Mucosa of rectum (tissue), 2 donors: ENCODE data around the gene KCTD5.
A peak's percentile ranks its signal among the peaks of the same experiment; 100 is the strongest.
"Not testable (repeated sequence)": the region's sequence is repeated elsewhere in the genome, so short reads cannot be mapped to it uniquely, and the experiment has no call there.

Source experiments
- H3K27ac ChIP-seq, 2 donors: one replicate each; pipeline ENCODE4 v1.7.0; 2013; ENCODE audit warnings: inconsistent platforms in 2 of 2, low read depth in 2 of 2, low read length in 2 of 2
- H3K27me3 ChIP-seq, 2 donors: one replicate each; pipeline ENCODE4 v1.7.0; 2013; ENCODE audit warnings: low read length in 2 of 2; ENCODE audit not compliant: control insufficient read depth in 2 of 2, insufficient read depth in 2 of 2
- H3K36me3 ChIP-seq, 2 donors: one replicate each; pipeline ENCODE4 v1.7.0; 2013; ENCODE audit warnings: low read length in 2 of 2; ENCODE audit not compliant: control insufficient read depth in 2 of 2, insufficient read depth in 2 of 2
- H3K4me1 ChIP-seq, 2 donors: one replicate each; pipeline ENCODE4 v1.7.0; 2013; ENCODE audit warnings: low read length in 2 of 2, mild to moderate bottlenecking in 1 of 2; ENCODE audit not compliant: control insufficient read depth in 2 of 2, insufficient read depth in 2 of 2
- H3K4me3 ChIP-seq, 2 donors: one replicate each; pipeline ENCODE4 v1.7.0; 2013; ENCODE audit warnings: low read length in 2 of 2
- H3K9ac ChIP-seq, 2 donors: one replicate each; pipeline ENCODE4 v1.7.0; 2013; ENCODE audit warnings: low read length in 2 of 2, low read depth in 1 of 2, mild to moderate bottlenecking in 1 of 2
- H3K9me3 ChIP-seq, 2 donors: one replicate each; pipeline ENCODE4 v1.7.0; 2013; ENCODE audit warnings: low read length in 2 of 2; ENCODE audit not compliant: control insufficient read depth in 2 of 2
- donor health status: healthy.
- donor health status: Normal muscosa, but diverticular disease.

The KCTD5 gene

DNA sequence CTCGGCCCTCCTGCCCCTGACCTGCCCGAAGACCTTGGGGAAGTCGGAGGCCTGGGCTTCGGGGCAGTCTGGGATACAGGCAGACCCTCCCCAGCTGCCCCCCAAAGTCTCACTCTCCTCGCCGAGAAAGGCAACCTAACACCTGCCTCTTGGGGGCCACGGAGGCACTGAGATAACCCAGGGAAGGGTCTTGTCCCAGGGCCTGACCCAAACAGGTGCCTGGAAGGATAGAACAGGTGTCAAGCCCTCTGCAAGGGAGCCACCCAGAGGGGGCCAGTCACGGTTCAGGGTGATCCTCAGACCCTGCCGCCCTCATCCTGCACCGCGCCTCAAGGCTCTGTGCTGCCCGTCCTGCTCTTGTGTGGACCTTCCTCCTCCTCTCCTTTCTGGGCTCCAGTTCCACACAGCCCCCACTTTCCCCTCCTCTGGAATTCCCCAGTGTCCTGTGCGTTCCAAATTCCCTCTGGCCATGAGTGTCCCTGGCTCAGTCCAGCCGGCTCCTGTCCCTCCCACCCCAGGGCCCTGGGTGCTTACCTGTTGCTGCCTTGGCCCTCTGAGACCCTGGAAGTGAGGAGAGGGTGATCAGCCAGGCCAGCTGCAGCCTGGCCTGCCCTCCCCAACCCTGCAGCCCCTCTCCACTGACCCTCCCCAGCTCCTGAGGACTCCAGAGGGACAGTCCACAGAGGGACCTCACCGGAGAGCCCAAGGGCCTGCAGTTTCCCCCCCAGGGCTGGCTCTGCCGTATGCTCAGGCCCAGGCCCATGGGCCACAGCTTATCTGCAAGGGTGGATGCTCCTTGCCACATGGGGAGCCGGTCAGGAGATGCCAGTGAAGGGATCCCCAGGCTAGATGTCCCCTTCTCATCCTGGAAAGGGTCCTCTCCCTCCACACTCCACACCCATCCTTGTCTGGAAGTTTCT, 33.9 kb downstream of the KCTD5 start:
- H3K9ac ChIP-seq, result no peak overlapping the region

DNA sequence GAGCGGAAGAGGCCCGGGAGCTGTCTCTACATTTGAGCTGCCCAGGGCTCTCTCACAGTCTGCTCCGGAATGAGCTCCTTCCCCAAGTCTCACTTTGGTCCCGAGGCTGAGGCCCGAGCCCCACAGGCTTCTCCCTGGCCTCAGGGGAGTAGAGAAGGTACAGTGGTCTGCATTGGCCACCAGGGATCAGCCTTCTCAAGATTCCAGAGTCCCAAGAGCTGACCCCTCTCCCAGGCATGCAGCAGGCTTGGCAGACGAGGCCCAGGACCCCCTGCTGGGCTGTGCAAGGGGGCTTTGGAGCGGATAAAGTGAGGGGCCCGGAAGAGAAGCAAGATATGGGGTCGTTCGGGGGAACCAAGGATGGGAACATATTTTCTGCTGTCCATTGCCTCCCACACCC, 34.6 kb downstream of the KCTD5 start:
- Histone ChIP-seq H3K4me3 (no peak overlapping the region), H3K4me1 (peaks cover 9 to 16% of the 10 kb centered on the region in 2 donors), H3K9me3 (no peaks in the 10 kb centered on the region), H3K27ac (no peak overlapping the region), H3K27me3 (peaks cover 0 to 3% of the 10 kb centered on the region in 2 donors), H3K9ac (no peak overlapping the region), H3K36me3 (no peaks in the 10 kb centered on the region)

More for the DNA sequence above, 33.9 kb downstream of the KCTD5 start:
- peaks cover 9 to 13% of the 10 kb centered on the region in 2 donors for H3K4me1 ChIP-seq
- no peak overlapping the region for H3K27ac ChIP-seq
- H3K27me3 ChIP-seq, result peaks cover 0 to 3% of the 10 kb centered on the region in 2 donors
- H3K9me3 ChIP-seq, result no peaks in the 10 kb centered on the region
- H3K4me3 ChIP-seq, result no peak overlapping the region
- H3K36me3 ChIP-seq, result no peaks in the 10 kb centered on the region

DNA sequence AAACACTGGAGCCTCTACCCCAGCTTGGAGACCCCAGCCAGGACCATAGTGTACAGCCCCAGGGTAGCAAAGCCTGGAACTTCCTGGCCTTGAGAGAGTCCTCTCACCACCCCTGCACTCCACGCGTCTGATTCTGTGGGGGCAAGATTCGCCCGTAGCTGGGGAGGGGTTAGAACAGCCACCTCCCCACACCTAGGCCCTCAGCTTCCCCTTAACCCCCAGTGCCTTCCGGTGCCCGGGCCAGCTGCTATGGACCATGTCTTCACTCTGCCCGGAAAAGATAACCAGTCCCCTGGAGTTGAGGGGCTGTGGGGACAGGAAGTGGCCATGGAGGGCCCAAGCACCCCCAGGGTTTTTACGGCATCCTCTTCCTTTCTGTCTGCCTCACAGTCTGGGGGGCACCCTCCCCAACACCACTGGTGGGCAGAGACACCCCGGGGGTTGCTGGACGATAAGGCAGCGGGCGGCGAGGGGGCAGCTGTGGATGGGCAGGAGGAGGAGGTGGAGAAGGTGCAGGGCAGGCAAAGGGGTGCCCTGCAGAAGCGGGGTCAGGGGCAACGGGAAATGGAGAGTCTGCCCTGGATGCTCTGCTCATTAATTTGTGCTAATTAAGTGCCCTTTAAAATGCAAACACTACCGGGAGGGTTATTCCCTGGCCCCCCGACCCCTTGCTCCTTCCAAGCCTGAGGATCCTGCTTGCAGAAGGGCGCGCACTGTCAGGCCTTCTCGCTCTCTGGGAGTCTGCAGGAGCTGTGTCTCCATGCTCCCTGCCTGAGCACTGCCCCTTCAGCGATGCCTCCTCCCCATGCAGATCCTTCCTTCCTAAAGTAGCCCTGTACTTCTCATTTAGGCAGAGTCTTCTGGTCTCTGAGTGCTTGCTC, 35.3 kb downstream of the KCTD5 start:
- Histone ChIP-seq H3K27me3 (peaks cover 0 to 2% of the 10 kb centered on the region in 2 donors), H3K4me1 (peaks cover 9 to 16% of the 10 kb centered on the region in 2 donors), H3K9me3 (no peaks in the 10 kb centered on the region), H3K27ac (no peak overlapping the region), H3K9ac (no peak overlapping the region), H3K4me3 (no peak overlapping the region), H3K36me3 (no peaks in the 10 kb centered on the region)

DNA sequence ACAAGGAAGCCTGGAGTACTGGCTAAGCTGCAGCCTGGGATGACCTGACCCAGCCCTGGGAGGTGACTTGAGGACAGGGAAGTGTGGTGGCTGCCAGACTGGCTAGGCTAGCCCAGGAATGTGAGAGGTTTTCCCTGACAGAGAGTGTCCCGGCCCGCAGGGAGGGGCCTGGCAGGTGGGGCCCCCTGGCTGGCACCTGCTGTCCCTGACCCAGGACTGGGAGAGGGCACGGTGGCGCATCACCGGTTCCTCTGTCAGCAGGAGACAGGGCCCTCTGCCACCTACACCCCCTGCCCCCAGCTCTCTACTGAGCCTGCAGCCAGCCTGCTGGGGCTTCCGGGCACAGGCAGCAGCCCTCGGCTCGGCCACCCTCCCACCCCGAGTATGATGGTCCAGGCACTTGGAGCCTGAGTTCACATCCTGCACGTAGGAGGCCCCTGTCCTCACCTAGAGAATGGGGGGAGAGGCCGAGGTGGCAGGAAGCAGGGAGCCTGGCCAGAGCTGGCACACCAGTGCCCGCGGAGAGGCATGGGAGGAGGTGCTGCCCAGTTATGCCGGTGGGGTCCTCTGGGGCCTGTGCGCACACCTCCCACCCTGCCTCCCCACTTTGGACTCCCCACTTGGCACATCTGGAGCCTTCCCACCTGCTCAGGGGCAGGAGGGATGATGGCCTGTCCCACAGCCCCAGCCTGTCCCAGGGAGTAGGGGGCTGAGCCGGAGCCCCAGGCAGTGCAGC, 37.2 kb downstream of the KCTD5 start:
- Histone ChIP-seq H3K27ac (peak overlapping the region; percentile 48 to 82), H3K4me3 (peak overlapping the region in 1 of 2 donors; percentile 10), H3K9ac (peak overlapping the region in 1 of 2 donors; percentile 60), H3K9me3 (no peaks in the 10 kb centered on the region), H3K4me1 (peaks cover 9 to 16% of the 10 kb centered on the region in 2 donors), H3K36me3 (no peaks in the 10 kb centered on the region), H3K27me3 (peaks cover 0 to 3% of the 10 kb centered on the region in 2 donors)

DNA sequence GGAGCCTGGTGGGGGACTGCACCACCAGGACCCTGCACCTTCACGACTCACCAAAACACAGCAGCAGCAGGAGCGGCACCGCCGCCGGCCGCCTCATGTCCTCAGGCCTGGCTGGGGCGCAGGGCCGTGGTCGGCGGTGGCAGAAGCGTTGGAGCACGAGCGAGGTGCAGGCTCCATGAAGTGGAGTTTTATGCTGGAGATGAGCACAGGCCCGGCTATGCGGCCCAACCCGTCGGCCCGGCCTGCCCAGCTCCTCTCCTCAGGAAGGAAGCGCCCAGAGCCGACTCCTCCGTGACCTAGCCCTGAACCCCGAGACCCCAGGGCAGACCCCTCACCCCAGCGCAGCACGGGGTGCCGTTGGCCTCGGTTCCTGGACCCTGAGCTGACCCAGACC, 37.7 kb downstream of the KCTD5 start, which contains the start of gene PRSS27:
PRSS27 (minus strand) TSS at position 161 of the 394 bp plus-strand sequence; CDS start at position 97, 64 bp downstream.
- Histone ChIP-seq H3K4me1 (peaks cover 9 to 16% of the 10 kb centered on the region in 2 donors), H3K9me3 (no peaks in the 10 kb centered on the region), H3K4me3 (peak within 1 kb of the TSS; percentile 48 to 57), H3K27ac (peak within 1 kb of the TSS; percentile 72 to 82), H3K27me3 (peaks cover 0 to 3% of the 10 kb centered on the region in 2 donors), H3K36me3 (no peaks in the 10 kb centered on the region), H3K9ac (peak within 1 kb of the TSS in 1 of 2 donors; percentile 70)

DNA sequence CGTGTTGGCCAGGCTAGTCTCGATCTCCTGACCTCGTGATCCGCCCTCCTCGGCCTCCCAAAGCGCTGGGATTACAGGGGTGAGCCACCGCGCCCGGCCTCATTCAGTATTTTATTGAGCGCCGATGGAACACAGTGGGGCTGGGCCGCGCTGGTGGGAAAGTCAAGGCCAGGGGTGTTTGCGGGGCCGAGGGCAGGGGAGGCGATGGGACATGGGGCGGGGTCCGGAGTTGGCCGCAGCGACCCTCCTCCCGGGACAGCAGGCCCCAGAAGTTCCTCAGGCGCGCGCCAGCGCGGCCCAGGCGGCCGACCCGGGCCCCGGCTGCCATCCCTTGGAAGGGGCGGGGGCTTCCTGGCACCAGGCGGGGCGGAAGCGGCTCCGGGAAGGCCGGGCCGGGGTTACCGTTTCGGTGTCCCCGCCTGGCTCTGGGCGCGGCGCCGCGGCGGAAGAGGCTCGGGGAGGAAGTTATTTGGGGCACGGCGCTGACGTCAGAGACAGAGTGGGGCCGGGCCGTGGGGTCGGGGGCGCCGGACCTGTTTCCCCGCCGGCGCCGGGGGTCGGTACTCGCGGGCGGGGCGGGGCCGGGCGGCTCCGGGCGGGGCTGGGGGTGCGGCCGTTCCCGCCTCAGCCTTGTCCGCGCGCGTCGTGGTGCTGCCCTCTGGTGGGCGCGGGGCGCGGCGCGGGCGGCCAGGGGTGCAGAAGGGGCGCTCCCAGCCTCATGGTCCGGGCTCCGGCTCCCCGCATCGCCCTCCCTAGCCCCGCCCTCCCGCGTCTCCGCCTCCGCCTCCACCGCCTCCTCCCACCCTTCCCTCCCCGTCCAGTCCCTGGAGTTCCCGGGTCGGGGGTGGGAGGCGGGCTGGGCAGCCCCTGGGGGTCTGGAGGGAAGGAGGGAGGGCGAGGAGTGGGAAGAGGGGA, 38.7 kb downstream of the KCTD5 start:
- Histone ChIP-seq H3K9ac (peak overlapping the region in 1 of 2 donors; percentile 70), H3K36me3 (no peaks in the 10 kb centered on the region), H3K27ac (peak overlapping the region; percentile 72 to 78), H3K27me3 (peaks cover 0 to 3% of the 10 kb centered on the region in 2 donors), H3K9me3 (no peaks in the 10 kb centered on the region), H3K4me3 (peak overlapping the region; percentile 48 to 57), H3K4me1 (peaks cover 9 to 16% of the 10 kb centered on the region in 2 donors)

DNA sequence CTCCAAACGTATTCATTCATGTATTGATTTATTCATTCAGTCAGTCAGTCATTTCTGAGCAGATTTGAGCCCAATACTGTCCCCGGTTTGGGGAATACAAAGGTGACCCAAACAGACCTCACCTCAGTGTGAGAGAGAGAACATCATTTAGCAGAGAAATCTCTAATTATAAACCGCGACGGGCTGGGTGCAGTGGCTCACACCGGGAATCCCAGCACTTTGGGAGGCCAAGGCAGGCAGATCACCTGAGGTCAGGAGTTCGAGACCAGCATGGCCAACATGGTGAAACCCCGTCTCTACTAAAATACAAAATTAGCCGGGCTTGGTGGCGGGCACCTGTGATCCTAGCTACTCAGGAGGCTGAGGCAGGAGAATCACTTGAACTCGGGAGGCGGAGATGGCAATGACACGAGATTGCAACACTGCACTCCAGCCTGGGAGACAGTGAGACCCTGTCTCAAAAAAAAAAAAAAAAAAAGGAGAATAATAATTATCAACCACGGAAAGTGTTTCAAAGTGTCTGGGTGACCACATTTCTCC, 39.4 kb downstream of the KCTD5 start:
- not testable (repeated sequence) for H3K9me3 ChIP-seq, H3K36me3 ChIP-seq, H3K27me3 ChIP-seq, H3K9ac ChIP-seq
- Histone ChIP-seq H3K4me3 (peak overlapping the region; percentile 29 to 39), H3K27ac (peak overlapping the region; percentile 43 to 78), H3K4me1 (peaks cover 9 to 16% of the 10 kb centered on the region in 2 donors)

DNA sequence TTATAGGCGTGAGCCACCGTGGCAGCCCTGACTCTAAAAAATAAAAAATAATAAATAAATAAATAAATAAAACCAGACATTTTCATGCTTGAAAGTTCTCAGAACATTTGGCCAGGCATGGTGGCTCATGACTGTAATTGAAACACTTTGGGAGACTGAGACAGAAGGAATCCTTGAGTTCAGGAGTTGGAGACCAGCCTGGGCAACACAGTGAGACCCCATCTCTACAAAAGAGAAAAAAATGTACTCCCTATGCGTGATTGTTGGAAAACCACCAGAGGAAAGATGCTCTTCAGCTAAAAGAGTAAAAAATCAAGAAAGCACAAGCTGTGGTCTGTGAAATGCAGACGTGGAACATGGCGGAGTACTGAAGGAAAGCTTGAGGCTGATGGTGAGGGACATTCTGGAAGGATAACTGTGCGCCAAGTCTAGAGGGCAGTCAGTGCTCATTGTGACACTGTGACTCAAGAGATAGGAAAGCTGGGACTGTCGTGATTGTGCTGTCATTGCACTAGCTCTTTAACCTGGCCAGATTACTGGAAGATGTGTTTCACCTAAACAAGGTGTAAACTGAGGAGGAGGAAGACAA, 41.9 kb downstream of the KCTD5 start:
- peaks cover 9 to 11% of the 10 kb centered on the region in 2 donors for H3K4me1 ChIP-seq
- H3K27ac ChIP-seq, result no peak overlapping the region
- H3K9ac ChIP-seq, result no peak overlapping the region
- peaks cover 0 to 3% of the 10 kb centered on the region in 2 donors for H3K27me3 ChIP-seq
- H3K36me3 ChIP-seq, result no peaks in the 10 kb centered on the region
- H3K4me3 ChIP-seq, result no peak overlapping the region
- H3K9me3 ChIP-seq, result no peaks in the 10 kb centered on the region
